HG03108 (cell line): ENCODE measurements around the gene ITM2C.

Source experiments
- ATAC-seq: cut with Tn5 transposase; IDR thresholded peaks from one replicate; pipeline ENCODE4 v1.9.1; 2021; ENCODE audit warnings: moderate library complexity; ENCODE audit not compliant: unreplicated experiment

ITM2C gene

DNA sequence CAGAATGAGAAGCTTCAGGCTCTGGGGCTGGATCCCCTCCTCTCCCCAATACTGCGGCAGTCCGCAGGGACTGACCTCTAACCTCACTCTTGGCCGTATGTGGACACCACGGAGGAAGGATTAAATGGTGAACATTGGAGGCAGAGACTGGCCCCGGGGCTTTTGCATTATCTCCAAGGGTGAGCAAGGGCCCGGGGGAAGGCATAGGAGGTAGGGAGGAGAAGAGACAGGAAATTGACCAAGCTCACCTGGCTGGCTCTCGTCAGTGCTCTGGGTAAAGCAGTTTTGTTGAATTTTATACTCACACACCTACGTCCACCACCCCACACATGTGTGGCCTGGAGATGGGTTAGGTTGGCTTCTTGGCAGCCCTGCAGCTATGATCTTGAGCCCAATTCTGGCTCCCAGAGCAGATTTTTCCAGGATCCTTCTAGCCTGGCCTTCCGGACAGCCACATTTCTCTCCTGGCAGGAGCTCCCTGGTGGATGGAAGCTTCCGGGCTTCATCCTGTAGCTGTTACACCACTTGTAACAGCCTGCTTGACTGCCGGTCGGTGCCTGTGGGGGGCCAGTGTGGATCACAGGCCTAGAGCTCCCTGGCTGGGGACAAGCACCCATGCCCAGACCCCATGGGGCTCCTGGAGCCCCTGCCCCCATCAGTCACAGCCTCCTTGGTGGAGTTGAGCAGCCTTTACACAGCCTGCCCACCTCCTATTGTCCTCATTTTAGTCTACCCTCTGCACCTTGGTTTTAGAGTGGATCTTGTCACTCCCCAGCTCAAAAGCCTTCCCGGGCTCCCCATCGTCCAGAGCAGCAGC, 7.6 kb downstream of the ITM2C start:
- ATAC-seq, result no peak

DNA sequence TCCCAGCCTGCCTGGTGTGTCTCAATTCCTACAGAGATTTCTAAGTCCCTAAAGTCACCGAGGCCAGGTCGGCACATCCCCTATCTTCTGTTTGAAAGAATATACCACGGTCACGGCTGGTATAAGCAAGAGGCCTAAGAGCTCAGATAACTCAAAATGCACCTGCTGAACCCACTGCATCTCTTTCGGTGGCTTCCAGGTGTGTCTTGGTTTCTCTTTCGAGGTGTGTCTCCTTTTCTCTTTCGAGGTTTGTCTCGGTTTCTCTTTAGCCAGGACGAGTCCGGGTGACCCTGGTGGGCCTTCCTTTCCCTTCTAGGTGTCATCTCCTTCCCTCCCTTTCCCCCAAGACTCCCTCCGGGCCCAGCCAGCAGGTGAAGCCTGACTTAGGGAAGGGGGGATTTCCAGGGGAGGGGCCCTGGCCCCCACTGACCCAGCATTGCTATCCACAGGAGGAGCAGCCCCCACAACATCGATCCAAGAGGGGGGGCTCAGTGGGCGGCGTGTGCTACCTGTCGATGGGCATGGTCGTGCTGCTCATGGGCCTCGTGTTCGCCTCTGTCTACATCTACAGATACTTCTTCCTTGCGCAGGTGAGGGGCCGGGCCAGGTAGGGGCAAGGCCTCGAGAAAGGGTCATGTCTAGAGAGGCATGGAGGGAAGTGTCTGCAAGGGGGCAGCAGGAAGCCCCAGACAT, 8.4 kb downstream of the ITM2C start:
- ATAC-seq, result peak; percentile 54

DNA sequence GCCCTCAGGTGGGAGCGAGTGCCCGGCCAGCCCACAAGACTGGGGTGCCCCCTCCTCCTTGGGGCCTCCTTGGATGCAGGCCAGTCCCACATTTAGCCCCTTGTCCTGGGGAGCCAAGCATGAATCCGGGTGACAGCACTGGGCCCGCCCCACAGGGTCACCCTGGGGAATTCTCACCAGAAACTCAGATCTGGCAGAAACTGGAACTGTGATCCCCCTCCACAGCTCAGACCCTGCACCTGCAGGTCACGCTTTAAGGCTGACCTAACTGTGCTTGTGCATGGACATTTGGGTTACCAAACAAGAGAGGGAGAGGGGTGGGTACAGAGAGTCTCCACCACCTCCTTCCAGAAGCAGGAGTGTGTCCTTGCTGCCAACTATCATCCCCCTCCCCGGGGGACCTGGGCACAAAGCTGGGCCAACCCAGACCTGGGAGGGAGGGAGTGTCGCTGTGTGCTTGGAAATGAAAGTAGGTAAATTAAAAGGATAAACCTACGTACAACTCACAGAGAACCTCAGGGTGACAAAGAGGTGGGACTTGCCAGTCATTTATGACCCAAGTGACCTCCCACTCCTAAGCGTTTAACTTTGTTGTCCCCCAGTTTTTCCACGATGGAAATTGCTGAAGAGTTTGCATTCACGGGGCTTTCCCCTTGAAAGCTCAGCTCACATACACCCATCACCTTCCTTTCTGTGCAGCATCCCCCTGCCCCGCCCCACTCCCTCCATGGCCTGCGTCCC, 9.1 kb downstream of the ITM2C start:
- ATAC-seq, result peak; percentile 69

DNA sequence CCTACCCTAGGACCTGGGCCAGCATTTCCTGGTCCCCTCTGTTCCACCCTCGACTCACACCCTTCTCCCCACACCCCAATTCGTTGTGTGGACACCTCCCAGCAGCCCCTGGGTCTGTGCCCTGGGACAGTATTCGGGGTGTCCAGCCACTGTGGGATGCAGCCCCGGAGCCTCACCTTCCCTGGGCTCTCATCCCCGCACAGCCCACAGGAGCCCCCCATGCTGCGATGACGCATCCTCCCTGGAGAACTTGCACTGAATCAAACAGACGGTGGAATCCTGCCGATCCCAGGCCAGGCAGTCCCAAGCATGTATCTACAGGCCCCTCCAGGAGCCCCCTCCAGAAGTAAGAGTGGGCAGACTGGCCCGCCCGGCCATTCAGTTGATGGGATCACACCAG, 9.7 kb downstream of the ITM2C start:
- no peak for ATAC-seq

DNA sequence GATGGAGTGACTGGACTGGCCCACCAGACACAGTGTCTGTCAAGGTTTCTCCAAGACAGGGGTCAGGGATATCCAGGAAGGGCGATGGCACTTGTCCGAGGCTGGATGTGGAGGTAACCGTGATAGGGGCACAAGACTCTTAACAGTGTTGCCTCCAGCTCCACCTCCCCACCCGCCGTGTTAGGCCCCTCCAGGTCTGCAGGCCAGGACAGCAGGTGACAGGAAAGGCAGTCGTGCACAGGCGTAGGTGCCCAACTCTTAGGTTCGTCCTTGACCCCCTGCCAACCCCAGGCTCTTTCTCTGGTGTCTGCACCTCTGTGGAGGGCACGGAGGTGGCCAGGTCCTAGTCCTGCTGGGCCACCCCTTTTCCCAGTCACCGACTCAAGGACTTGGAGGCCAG, 10.1 kb downstream of the ITM2C start:
- no peak for ATAC-seq

DNA sequence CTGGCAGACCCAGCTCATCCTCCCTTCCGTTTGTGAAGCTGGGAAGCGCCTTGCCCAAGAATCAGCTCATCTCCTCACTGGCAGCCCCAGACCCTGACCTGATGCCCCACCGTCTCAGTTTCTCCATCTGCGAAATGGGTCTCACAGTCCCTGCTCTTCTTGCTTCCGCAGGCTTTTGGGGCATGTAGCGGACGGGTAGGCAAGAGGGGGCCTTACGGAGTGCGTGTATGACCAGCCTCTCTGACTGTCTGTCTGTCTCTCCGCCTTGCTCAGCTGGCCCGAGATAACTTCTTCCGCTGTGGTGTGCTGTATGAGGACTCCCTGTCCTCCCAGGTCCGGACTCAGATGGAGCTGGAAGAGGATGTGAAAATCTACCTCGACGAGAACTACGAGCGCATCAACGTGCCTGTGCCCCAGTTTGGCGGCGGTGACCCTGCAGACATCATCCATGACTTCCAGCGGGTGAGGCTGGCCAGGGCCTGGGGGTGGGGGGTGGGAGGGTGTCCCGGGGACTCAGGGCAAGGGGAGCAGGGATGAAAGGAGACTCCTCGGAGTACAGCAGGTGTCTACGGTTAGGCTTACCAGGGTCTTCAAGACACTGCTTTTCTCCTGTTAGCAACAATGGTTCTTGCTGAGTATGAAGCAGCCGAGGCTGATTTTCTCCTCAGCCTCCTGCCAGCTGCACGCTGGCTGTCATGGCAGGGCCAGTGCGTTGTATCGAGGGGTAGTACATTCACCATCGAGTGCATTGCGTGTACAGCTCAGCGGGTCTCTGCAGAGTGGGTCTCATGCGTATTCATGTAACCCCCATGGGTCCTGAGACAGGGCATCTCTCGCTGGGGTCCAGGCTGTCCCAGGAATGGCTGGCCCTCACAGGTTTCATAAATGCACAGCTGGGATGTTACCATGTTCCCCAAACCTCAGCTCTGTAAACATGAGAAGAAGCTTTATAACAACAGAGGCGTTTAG, 10.9 kb downstream of the ITM2C start:
- ATAC-seq, result no peak

DNA sequence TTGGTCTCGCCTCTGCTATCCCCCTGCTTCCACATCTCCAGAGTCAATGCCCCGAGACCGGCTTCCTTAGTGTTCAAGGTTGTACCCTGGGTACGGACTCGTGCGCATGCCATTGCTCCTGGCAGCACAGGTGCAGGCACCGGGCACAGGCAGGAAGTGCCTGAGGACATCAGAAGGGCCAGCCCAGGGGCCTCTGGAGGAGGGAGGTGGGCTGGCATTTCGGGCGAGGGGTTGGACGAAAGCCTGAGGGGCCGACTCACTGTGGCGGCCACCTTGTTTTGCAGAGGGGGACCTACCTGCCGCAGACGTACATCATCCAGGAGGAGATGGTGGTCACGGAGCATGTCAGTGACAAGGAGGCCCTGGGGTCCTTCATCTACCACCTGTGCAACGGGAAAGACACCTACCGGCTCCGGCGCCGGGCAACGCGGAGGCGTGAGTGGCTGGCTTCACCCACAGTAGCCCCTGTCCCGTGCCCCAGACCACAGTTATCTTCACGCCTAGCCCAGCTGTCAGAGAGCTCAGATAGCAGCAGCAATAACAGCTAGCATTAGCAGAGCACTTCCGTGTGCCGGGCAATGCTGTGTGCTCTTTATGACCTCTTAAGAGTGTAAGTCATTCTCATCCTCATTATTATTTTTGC, 12.5 kb downstream of the ITM2C start:
- ATAC-seq, result no peak

DNA sequence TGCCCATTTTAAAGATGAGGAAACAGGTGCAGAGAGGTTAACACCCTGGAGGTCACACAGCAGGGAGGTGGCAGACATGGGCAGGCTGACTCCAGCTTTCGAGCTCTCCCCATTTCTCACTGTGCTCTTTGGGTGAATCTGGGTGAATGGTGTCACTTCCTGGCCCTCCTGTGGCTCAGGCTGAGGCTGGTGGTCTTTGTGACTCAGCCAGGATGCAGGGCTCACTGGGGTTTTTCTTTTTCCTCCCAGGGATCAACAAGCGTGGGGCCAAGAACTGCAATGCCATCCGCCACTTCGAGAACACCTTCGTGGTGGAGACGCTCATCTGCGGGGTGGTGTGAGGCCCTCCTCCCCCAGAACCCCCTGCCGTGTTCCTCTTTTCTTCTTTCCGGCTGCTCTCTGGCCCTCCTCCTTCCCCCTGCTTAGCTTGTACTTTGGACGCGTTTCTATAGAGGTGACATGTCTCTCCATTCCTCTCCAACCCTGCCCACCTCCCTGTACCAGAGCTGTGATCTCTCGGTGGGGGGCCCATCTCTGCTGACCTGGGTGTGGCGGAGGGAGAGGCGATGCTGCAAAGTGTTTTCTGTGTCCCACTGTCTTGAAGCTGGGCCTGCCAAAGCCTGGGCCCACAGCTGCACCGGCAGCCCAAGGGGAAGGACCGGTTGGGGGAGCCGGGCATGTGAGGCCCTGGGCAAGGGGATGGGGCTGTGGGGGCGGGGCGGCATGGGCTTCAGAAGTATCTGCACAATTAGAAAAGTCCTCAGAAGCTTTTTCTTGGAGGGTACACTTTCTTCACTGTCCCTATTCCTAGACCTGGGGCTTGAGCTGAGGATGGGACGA, 13.2 kb downstream of the ITM2C start:
- no peak for ATAC-seq

DNA sequence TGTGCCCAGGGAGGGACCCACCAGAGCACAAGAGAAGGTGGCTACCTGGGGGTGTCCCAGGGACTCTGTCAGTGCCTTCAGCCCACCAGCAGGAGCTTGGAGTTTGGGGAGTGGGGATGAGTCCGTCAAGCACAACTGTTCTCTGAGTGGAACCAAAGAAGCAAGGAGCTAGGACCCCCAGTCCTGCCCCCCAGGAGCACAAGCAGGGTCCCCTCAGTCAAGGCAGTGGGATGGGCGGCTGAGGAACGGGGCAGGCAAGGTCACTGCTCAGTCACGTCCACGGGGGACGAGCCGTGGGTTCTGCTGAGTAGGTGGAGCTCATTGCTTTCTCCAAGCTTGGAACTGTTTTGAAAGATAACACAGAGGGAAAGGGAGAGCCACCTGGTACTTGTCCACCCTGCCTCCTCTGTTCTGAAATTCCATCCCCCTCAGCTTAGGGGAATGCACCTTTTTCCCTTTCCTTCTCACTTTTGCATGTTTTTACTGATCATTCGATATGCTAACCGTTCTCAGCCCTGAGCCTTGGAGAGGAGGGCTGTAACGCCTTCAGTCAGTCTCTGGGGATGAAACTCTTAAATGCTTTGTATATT, 14.0 kb downstream of the ITM2C start:
- no peak for ATAC-seq

DNA sequence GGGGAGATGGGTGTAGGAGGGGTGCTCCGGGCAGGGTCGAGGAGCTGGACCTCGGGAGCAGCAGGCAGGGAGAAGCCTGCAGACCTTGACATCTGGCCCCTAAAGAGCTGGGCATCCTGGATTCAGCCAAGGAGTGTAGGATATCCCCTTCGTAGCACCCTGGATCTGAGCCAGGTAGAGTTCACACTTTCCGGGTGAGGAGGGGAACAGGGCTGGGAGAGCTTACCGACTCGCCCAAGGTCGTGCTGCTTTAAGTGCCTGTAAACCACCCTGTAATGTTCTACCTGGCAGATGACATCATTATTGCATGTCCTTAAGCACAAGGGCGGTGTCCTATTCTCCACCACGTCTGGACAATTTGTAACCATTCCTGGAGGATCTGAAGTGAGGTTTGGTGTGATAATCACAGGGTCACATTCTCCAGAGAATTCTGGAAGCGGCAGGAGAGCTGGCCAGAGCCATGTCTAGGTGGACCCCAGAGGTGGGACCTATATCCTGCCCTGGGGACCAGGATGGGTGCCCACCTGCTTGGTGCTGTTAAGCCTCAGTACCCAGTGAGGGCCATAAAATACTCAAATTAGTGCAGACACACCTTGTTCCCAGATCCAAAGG, 14.6 kb downstream of the ITM2C start:
- ATAC-seq, result no peak

DNA sequence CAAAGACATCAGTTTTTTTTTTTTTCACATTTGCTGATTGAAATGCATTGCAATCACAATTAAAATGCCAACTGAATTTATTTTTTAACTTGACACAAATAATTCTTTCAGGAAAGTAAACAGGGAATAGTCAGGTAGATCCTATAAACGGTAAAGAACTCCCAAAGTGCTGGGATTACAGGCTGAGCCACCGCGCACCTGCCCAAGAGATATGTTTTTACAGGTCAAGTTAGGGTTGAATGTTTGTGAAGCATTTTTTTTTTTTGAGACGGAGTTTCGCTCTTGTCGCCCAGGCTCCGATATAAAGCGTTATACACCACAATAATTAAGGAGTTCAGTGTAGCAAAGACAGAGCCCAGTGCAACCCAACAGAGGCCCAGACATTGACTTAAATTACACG, 15.1 kb downstream of the ITM2C start:
- ATAC-seq, result no peak

DNA sequence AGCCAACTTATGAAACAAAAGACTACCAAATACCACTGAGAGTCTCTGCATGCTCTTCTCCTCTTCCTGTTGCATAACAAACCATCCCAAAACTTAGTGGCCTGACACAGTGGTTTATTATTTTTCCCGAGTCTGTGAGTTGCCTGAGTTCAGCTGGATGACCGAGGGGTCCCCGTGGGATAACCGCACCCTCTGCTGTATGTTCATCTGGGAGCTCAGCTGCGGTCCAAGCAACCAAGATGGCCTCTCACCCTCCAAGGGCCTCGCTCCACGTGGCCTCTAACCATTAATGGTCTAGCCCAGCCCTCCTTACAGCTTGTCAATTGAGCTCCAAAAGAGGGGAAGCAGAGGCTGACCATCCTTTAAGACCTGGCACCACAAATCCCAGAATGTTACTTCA, 17.1 kb downstream of the ITM2C start:
- no peak for ATAC-seq

DNA sequence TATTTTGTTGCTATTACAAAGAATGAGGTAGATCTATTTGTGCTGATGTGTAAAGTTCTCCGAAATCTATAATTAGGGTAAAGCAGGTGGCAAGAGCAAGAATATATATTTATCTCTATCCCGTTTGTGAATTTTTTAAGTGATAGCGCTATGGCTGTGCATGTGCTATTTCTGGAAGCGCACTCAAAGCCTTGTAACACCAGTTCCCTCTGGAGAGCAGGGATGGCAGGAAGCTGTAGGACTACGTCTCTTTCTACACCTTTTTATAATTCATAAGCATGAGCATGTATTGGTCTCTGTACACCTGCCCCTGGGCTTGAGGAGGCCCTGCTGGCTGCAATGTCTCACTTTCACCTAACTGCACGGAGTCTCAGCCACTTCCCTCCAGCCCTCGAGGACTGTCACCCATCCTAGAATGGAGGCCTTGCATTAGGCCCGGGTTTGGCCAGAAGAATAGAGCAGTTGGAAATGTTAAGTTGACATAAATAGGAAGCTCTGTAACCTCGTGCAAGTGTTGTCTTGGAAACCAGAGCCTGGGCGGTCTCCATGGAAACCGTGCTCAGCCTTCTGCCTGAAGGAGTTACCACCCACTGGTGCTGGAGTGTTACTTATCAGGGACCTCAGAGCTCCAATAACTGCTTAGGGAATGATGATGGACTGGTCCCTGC, 20.9 kb downstream of the ITM2C start:
- no peak for ATAC-seq

DNA sequence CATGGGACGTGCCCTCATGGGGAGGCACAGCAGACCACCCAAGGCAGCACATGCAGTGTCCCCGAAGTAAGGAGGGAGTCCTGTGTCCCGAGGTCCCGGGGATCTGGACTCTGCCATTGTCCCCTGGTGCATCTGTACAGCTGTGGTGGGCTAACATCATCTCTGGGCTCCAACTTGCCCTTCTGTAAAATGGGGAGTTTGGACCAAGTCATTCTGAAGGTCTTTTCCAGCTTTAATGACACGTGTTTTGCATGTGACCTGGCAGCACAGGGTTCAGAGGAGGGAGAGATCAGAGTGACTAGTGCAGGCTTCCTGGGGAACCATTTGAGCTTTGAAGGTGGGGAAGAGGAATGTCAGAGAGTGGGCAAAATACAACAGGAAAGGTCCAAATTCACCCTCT, 21.5 kb downstream of the ITM2C start:
- no peak for ATAC-seq

DNA sequence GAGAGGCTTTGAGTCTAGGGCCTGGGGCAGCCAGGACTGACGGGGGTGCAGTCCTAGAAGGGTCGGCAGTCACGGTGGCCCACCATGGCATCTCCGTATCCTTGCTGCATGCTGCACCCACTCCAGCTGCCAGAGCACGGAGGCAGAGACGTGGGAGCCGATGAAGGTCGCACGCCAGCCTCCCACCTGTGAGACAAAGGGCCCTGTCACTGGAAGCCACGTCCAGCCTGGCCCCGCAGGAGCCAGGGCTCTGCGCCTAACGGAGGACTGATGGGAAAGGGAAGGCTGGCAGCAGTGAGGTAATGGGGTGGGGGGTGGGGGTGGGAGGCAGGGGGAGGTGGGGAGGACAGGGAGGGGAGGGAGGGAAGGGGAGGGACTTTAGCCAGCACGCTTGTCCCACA, 21.9 kb downstream of the ITM2C start:
- no peak for ATAC-seq

DNA sequence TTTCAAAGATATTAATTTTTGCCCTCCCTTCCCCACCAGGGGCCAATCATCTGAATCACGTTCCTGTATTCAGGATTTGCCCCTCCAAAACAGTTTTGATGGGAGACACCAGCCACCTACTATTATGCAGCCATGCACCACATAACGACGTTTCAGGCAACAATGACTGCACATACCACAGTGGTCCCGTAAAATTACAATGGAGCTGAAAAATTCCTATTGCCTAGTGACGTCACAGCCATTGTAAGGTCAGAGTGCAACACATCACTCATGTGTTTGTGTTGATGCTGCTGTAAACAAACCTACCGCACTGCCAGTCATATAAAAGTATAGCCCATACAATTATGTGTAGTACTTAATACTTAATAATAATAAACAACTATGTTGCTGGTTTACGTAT, 22.6 kb downstream of the ITM2C start:
- no peak for ATAC-seq

DNA sequence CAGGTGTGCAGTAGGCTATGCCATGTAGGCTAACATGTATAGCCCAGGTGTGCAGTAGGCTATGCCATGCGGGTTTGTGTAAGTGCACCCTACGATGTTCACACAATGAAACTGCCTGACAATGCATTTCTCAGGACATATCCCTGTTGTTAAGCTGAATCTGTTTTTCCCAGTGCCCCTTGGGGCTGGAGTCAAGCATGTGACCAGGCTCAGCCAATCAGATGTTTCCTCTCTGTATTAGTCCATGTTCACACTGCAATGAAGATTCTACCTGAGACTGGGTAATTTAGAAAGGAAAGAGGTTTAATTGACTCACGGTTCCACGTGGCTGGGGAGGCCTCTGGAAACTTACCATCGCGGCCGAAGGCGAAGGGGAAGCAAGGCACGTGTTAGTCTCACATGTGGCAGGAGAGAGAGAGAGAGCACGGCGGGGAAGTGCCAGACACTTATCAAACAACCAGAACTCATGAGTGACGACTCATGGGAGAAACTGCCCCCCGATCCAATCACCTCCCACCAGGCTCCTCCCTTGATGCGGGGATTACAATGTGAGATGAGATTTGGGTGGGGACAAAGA, 24.2 kb downstream of the ITM2C start:
- no peak for ATAC-seq
